Endothelial cell of umbilical vein (primary cell): ENCODE results near the gene PTGER4. TPM values are rescaled to one million over a fixed set of nuclear protein-coding genes. Genes with fewer than 3 reads are reported as not detected.

Source experiments
- BruUV-seq: library from RNA; stranded (reverse); fragments of 400-500 nt; replicated peaks from 2 replicates; lab custom pipeline; 2021; lab: Mats Ljungman, UMichigan
- CTCF ChIA-PET: fragments of 300-600, 350-600 bp; sonication (Branson Sonifier 250); formaldehyde crosslinking; loops from one replicate; lab custom pipeline; 2021; ENCODE audit warnings: antibody characterized with exemption, inconsistent platforms; lab: Charles Lee
- POLR2A ChIA-PET: fragments of 300-600, 350-600 bp; sonication (Branson Sonifier 250); formaldehyde crosslinking; loops from one replicate; lab custom pipeline; 2021; ENCODE audit warnings: antibody characterized with exemption, inconsistent platforms; lab: Charles Lee
- DNase-seq: peaks from one replicate; pipeline ENCODE4 v3.0.0-alpha.2; 2011; ENCODE audit warnings: low read depth, low spot score
- FAIRE-seq: peaks from 2 replicates; lab custom pipeline; 2011; peaks lifted over from hg19 to GRCh38; lab: Jason Lieb, UNC
- H2AFZ ChIP-seq: 2 replicates; pipeline ENCODE4 v1.6.0; 2012; ENCODE audit warnings: low read depth, low read length, control low read depth, inconsistent platforms
- H3K27ac ChIP-seq: 2 replicates; pipeline ENCODE4 v1.5.1; 2011; ENCODE audit warnings: low read depth, mild to moderate bottlenecking, control low read depth, low read length, moderate library complexity; ENCODE audit not compliant: insufficient read depth
- H3K27me3 ChIP-seq, 2 experiments: 2 replicates each; pipeline versions ENCODE4 v1.6.0 to v1.6.1; 2011; ENCODE audit warnings: low read length in 2 of 2, mixed read lengths in 1 of 2; ENCODE audit not compliant: control insufficient read depth in 2 of 2, insufficient read depth in 2 of 2
- H3K36me3 ChIP-seq, 2 experiments: 2 replicates in 1 of 2; 3 replicates in 1 of 2; pipeline ENCODE4 v1.5.1; 2011; ENCODE audit warnings: low read length in 2 of 2, mild to moderate bottlenecking in 1 of 2, moderate library complexity in 1 of 2; ENCODE audit not compliant: control insufficient read depth in 2 of 2, insufficient read depth in 2 of 2; ENCODE audit errors: extremely low read depth in 1 of 2
- H3K4me1 ChIP-seq: 3 replicates; pipeline ENCODE4 v1.5.1; 2011; ENCODE audit warnings: mild to moderate bottlenecking, low read length; ENCODE audit not compliant: control insufficient read depth, insufficient read depth; ENCODE audit errors: extremely low read depth
- H3K4me2 ChIP-seq: 2 replicates; pipeline ENCODE4 v1.6.1; 2011; ENCODE audit warnings: low read length, control low read depth, mixed read lengths; ENCODE audit not compliant: insufficient read depth
- H3K4me3 ChIP-seq, 3 experiments: fragments of 200-600 bp in 1 of 3; sonication (generic), shearing (Covaris generic) in 1 of 3; replicated peaks in 1 of 3; 2 replicates each; pipeline ENCODE4 v1.5.1; 2011 to 2016; ENCODE audit warnings: control low read depth in 3 of 3, low read length in 3 of 3, mild to moderate bottlenecking in 2 of 3, inconsistent platforms in 1 of 3, low read depth in 1 of 3, moderate library complexity in 1 of 3; ENCODE audit not compliant: insufficient read depth in 1 of 3
- H3K79me2 ChIP-seq: 2 replicates; pipeline ENCODE4 v1.6.0; 2012; ENCODE audit warnings: low read length, inconsistent platforms; ENCODE audit not compliant: control insufficient read depth, insufficient read depth
- H3K9ac ChIP-seq: replicated peaks from 2 replicates; pipeline ENCODE3; 2011; ENCODE audit warnings: low read length, control low read depth; ENCODE audit not compliant: insufficient read depth; ENCODE audit errors: extremely low read depth
- H3K9me1 ChIP-seq: replicated peaks from 3 replicates; pipeline ENCODE4 v1.6.0; 2011; ENCODE audit warnings: mild to moderate bottlenecking, low read length; ENCODE audit not compliant: control insufficient read depth, insufficient read depth; ENCODE audit errors: extremely low read depth
- H3K9me3 ChIP-seq: replicated peaks from 2 replicates; pipeline ENCODE4 v1.5.1; 2012; ENCODE audit warnings: low read length, inconsistent platforms; ENCODE audit not compliant: control insufficient read depth, insufficient read depth
- H4K20me1 ChIP-seq: replicated peaks from 2 replicates; pipeline ENCODE3; 2011; ENCODE audit warnings: mild to moderate bottlenecking, low read length; ENCODE audit not compliant: control insufficient read depth, insufficient read depth; ENCODE audit errors: extremely low read depth
- EZH2 ChIP-seq: IDR thresholded peaks from 2 replicates; pipeline ENCODE4 v1.6.1; 2012; ENCODE audit warnings: borderline replicate concordance, low read depth, mild to moderate bottlenecking, moderate library complexity, low read length, inconsistent platforms; ENCODE audit not compliant: severe bottlenecking
- FOS ChIP-seq: IDR thresholded peaks from 2 replicates; pipeline ENCODE4 v1.6.1; 2011; ENCODE audit warnings: mild to moderate bottlenecking, low read length, moderate library complexity, borderline replicate concordance; ENCODE audit not compliant: insufficient read depth
- GATA2 ChIP-seq: IDR thresholded peaks from 2 replicates; pipeline ENCODE4 v1.7.0; 2011; ENCODE audit warnings: low read depth, mild to moderate bottlenecking, moderate library complexity, mixed read lengths, low read length; ENCODE audit not compliant: insufficient read length, insufficient read depth
- JUN ChIP-seq: IDR thresholded peaks from 2 replicates; pipeline ENCODE4 v1.6.1; 2011; ENCODE audit warnings: borderline replicate concordance, low read depth; ENCODE audit not compliant: insufficient read length, insufficient read depth
- MYC ChIP-seq: IDR thresholded peaks from one replicate; pipeline ENCODE4 v1.6.1; 2011; ENCODE audit warnings: mild to moderate bottlenecking, low read depth, low read length
- POLR2A ChIP-seq: IDR thresholded peaks from 2 replicates; pipeline ENCODE4 v1.6.1; 2012; ENCODE audit warnings: low read depth, mild to moderate bottlenecking, control low read depth, low read length
- POLR2AphosphoS5 ChIP-seq: IDR thresholded peaks from 2 replicates; pipeline ENCODE4 v1.6.1; 2012; ENCODE audit warnings: low read depth, mild to moderate bottlenecking, control low read depth, low read length, moderate library complexity; ENCODE audit not compliant: insufficient read depth
- dilution Hi-C: fragments of 300-500 bp; cut with MboI; formaldehyde crosslinking; loops from one replicate; pipeline ENCODE4 v1.15.0; 2019; ENCODE audit warnings: low sequenced_read_pairs; ENCODE audit not compliant: extremely low pct_ligation_motif_present
- intact Hi-C: fragments of 100-400 bp; cut with micrococcal nuclease; formaldehyde crosslinking; loops from one replicate; pipeline ENCODE4 v1.10.0; 2022
- polyA plus RNA-seq, 4 experiments: library from polyadenylated mRNA; depleted of rRNA in 3 of 4; stranded (reverse) in 3 of 4; unstranded in 1 of 4; fragments of >200 nt; gene quantifications; 2 replicates each; pipeline versions ENCODE4 v1.2.1 to v1.2.3, GENCODE V29; 2011 to 2012; ENCODE audit warnings: missing spikeins in 1 of 4
- total RNA-seq: library from RNA; stranded (reverse); gene quantifications from 2 replicates; pipeline ENCODE4 v1.2.3, GENCODE V29; 2021
- TF ChIP-seq, protein P1 (sequence below), 2 donors: IDR thresholded peaks; 1 replicate in 1 of 2; 2 replicates in 1 of 2; pipeline ENCODE4 v1.5.1; 2011; ENCODE audit warnings: low read length in 2 of 2, mild to moderate bottlenecking in 2 of 2, moderate library complexity in 2 of 2, control low read depth in 1 of 2, inconsistent platforms in 1 of 2, low read depth in 1 of 2; ENCODE audit not compliant: insufficient read depth in 1 of 2; ENCODE audit errors: extremely low read depth in 1 of 2
- TF ChIP-seq, protein P2 (sequence below): IDR thresholded peaks from 2 replicates; pipeline ENCODE4 v1.6.1; 2011; ENCODE audit not compliant: insufficient read depth, insufficient read length

PTGER4 gene
- total and polyA plus RNA-seq, 2 donors (not counting 3 experiments of a cell fraction or from before 2014, with no cell fraction given), result 23.6 to 37.4 TPM

DNA sequence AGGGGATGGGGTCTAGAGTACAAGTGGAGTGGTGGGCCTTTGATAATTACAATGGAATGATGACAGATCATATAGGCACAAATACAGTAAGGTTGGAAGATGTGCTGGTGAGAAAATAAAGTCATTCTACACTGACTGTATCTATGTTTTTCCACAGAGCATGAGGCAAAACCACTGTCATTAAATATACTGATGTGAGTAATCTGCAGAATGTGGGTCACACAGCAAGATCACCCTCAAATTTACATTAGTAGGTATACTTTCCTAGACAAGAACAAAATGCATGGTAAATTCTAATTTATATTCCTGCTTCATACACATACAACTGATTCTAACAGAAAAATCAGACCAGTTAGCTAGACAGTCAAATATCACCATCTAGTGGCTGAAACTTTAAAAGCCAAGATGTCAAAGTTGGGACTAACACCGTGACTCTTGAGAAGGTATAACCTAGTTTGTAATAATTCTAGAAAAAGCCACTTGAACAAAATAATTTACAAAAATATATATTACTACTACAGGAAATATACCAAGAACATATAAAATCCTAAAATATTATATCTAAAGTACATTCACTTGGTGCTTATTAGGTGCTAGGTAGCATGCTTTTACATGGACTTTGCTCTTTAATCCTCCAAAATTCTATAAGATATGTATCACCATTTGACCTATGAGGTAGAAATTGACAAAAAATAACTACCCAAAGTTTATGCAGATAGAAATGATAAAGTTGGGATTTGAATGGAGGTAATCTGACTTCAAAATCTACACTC, 56.6 kb downstream of the PTGER4 start:
- dilution Hi-C loops, result no loop called here
- peak overlapping the region; percentile 84 for H3K27ac ChIP-seq
- no peak overlapping the region for H3K4me2 ChIP-seq
- no peak overlapping the region for H3K4me3 ChIP-seq
- no peaks in the 10 kb centered on the region for H3K9me3 ChIP-seq
- no TSS peak for BruUV-seq
- no peak overlapping the region for H2AFZ ChIP-seq
- H3K9ac ChIP-seq, result peak overlapping the region; percentile 43
- no peaks in the 10 kb centered on the region for H3K27me3 ChIP-seq
- peak; percentile 84 for DNase-seq
- H3K36me3 ChIP-seq, result peaks cover 1 to 4% of the 10 kb centered on the region in 2 experiments
- H3K9me1 ChIP-seq, result no peaks in the 10 kb centered on the region
- ChIA-PET POLR2A (no interaction called here), CTCF (interaction anchor here (1.0 to 4.5 kb wide), 13 partner anchors 20 to 1159 kb away, joined by 3 to 72 read pairs (median 12); no protein-coding TSS in a partner anchor)
- intact Hi-C loops, result loop anchor here (1.0 to 5.0 kb wide), 5 partner anchors 48 to 1157 kb away; no protein-coding TSS in a partner anchor
- TF ChIP-seq, protein P1, sequence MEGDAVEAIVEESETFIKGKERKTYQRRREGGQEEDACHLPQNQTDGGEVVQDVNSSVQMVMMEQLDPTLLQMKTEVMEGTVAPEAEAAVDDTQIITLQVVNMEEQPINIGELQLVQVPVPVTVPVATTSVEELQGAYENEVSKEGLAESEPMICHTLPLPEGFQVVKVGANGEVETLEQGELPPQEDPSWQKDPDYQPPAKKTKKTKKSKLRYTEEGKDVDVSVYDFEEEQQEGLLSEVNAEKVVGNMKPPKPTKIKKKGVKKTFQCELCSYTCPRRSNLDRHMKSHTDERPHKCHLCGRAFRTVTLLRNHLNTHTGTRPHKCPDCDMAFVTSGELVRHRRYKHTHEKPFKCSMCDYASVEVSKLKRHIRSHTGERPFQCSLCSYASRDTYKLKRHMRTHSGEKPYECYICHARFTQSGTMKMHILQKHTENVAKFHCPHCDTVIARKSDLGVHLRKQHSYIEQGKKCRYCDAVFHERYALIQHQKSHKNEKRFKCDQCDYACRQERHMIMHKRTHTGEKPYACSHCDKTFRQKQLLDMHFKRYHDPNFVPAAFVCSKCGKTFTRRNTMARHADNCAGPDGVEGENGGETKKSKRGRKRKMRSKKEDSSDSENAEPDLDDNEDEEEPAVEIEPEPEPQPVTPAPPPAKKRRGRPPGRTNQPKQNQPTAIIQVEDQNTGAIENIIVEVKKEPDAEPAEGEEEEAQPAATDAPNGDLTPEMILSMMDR (IDR thresholded peaks at IDR 0.05; ENCODE audit: extremely low read depth in 1 of 2, insufficient read depth in 1 of 2, low read depth in 1 of 2, low read length in 2 of 2), result peak; percentile 40 to 50
- no peak for TF ChIP-seq JUN
- H3K79me2 ChIP-seq, result peaks cover 5% of the 10 kb centered on the region
- H4K20me1 ChIP-seq, result no peaks in the 10 kb centered on the region
- peaks cover 36% of the 10 kb centered on the region for H3K4me1 ChIP-seq
- FAIRE-seq, result peak; percentile 58

DNA sequence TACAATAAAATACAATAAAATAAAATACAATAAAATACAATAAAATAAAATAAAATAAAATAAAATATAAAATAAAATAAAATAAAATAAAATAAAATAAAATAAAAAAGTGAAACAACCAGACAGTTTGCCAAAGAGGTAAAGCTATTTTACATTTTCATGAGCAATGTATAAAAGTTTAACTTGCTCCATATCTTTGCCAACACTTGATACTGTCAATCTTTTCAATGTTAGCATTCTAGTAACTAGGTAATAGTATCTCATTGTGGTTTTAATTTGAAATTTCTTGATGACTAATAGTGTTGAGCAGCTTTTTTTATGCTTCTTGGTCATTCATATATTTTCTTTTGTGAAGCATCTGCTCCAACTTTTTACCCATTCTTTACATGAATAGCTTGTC, 58.8 kb downstream of the PTGER4 start:
- H3K27me3 ChIP-seq, result no peaks in the 10 kb centered on the region
- ChIA-PET POLR2A (interaction anchor here (0.6 kb wide), 1 partner anchor 13 kb away, joined by 3 read pairs; no protein-coding TSS in a partner anchor), CTCF (interaction anchor here (0.7 to 1.9 kb wide), 5 partner anchors 17 to 1160 kb away, joined by 3 to 6 read pairs (median 4); no protein-coding TSS in a partner anchor)
- H3K9me1 ChIP-seq, result no peaks in the 10 kb centered on the region
- FAIRE-seq (no peak), DNase-seq (no peak)
- H4K20me1 ChIP-seq, result no peaks in the 10 kb centered on the region
- H3K9ac ChIP-seq, result no peak overlapping the region
- no peak overlapping the region for H3K27ac ChIP-seq
- dilution Hi-C loops (no loop called here), intact Hi-C loops (loop anchor here (5.0 kb wide), 2 partner anchors 566 to 1136 kb away; no protein-coding TSS in a partner anchor)
- peaks cover 29% of the 10 kb centered on the region for H3K4me1 ChIP-seq
- H3K4me2 ChIP-seq, result no peak overlapping the region
- no peaks in the 10 kb centered on the region for H3K9me3 ChIP-seq
- no peak for TF ChIP-seq FOS
- TF ChIP-seq, protein P1 (IDR thresholded peaks at IDR 0.05; ENCODE audit: extremely low read depth in 1 of 2, insufficient read depth in 1 of 2, low read depth in 1 of 2, low read length in 2 of 2), result no peak
- TF ChIP-seq, protein P2, sequence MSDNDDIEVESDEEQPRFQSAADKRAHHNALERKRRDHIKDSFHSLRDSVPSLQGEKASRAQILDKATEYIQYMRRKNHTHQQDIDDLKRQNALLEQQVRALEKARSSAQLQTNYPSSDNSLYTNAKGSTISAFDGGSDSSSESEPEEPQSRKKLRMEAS, result no peak
- no peak for TF ChIP-seq JUN
- no peak for TF ChIP-seq POLR2A
- no peak for TF ChIP-seq POLR2AphosphoS5
- TF ChIP-seq EZH2, result no peak
- TF ChIP-seq GATA2, result no peak
- TF ChIP-seq MYC, result no peak
- peaks cover 6% of the 10 kb centered on the region for H3K79me2 ChIP-seq
- no TSS peak for BruUV-seq
- H3K36me3 ChIP-seq, result peaks cover 3 to 6% of the 10 kb centered on the region in 2 experiments
- no peak overlapping the region for H2AFZ ChIP-seq
- no peak overlapping the region for H3K4me3 ChIP-seq
